Activated CD4-positive, alpha-beta T cell treated with anti-CD3 and anti-CD28 coated beads for 36 hours (primary cell): Measurements from ENCODE around the gene SMARCB1. TPM values are rescaled to one million over a fixed set of nuclear protein-coding genes. Genes with fewer than 3 reads are reported as not detected.
"Not testable (repeated sequence)": the region's sequence is repeated elsewhere in the genome, so short reads cannot be mapped to it uniquely, and the experiment has no call there.

ENCODE experiments used
- ATAC-seq: fragments of 200-7000 bp; cut with Tn5 transposase; one replicate; pipeline ENCODE4 v1.10.0; 2021; ENCODE audit warnings: mild to moderate bottlenecking, moderate library complexity
- CTCF ChIA-PET: fragments of 350-600 bp; sonication (Branson Sonifier 250); formaldehyde crosslinking; loops from one replicate; lab custom pipeline; 2021; ENCODE audit warnings: antibody characterized with exemption; lab: Charles Lee
- POLR2A ChIA-PET: fragments of 350-600 bp; sonication (Branson Sonifier 250); formaldehyde crosslinking; loops from one replicate; lab custom pipeline; 2021; ENCODE audit warnings: antibody characterized with exemption, inconsistent platforms; lab: Charles Lee
- DNase-seq: peaks from one replicate; pipeline ENCODE4 v3.0.0-alpha.2; 2020
- H3K27ac Mint-ChIP-seq: one replicate; pipeline ENCODE4 v1.8.0; 2021; ENCODE audit warnings: mixed read lengths
- H3K27me3 Mint-ChIP-seq: one replicate; pipeline ENCODE4 v1.8.0; 2021; ENCODE audit warnings: mixed read lengths
- H3K36me3 Mint-ChIP-seq: one replicate; pipeline ENCODE4 v1.8.0; 2021; ENCODE audit warnings: low read depth, mixed read lengths
- H3K4me1 Mint-ChIP-seq: one replicate; pipeline ENCODE4 v1.8.0; 2021; ENCODE audit warnings: mixed read lengths
- H3K4me3 Mint-ChIP-seq: one replicate; pipeline ENCODE4 v1.8.0; 2021; ENCODE audit warnings: mild to moderate bottlenecking, moderate library complexity, mixed read lengths
- H3K9me3 Mint-ChIP-seq: one replicate; pipeline ENCODE4 v1.8.0; 2021; ENCODE audit warnings: low read depth, mixed read lengths
- intact Hi-C, 2 experiments: fragments of 100-400 bp; cut with DNase I in 1 of 2; cut with micrococcal nuclease in 1 of 2; formaldehyde crosslinking; loops; one replicate each; pipeline versions ENCODE4 v1.14.2 to v1.15.1; 2022 to 2024; cut with DNase I, micrococcal nuclease
- total RNA-seq, 2 experiments: library from RNA; stranded (reverse); gene quantifications; one replicate each; pipeline ENCODE4 v1.2.3, GENCODE V29; 2021

The SMARCB1 gene
- total RNA-seq, 2 experiments from 2014 or later, result 78.2 to 95.2 TPM

GRCh38 chr22:23849009-23850006 lies 62.5 kb downstream of the SMARCB1 start:
- no peaks in the 10 kb centered on the region for H3K4me1 Mint-ChIP-seq
- no peak overlapping the region for H3K4me3 Mint-ChIP-seq
- no peaks in the 10 kb centered on the region for H3K9me3 Mint-ChIP-seq
- DNase-seq (peak; percentile 93), ATAC-seq (peak; percentile 96)
- no peak overlapping the region for H3K27ac Mint-ChIP-seq
- intact Hi-C loops, result loop anchor here (5.0 kb wide), 3 partner anchors 82 to 307 kb away; partner anchors contain the start of gene CHCHD10 (in 1 of the 2)
- H3K36me3 Mint-ChIP-seq, result no peaks in the 10 kb centered on the region
- H3K27me3 Mint-ChIP-seq, result no peaks in the 10 kb centered on the region
- ChIA-PET POLR2A (no interaction called here), CTCF (interaction anchor here (0.6 to 5.6 kb wide), 25 partner anchors 9 to 326 kb away, joined by 3 to 28 read pairs (median 3); partner anchors contain the start of genes C22orf15, CHCHD10, DERL3 and MIF)

DNA sequence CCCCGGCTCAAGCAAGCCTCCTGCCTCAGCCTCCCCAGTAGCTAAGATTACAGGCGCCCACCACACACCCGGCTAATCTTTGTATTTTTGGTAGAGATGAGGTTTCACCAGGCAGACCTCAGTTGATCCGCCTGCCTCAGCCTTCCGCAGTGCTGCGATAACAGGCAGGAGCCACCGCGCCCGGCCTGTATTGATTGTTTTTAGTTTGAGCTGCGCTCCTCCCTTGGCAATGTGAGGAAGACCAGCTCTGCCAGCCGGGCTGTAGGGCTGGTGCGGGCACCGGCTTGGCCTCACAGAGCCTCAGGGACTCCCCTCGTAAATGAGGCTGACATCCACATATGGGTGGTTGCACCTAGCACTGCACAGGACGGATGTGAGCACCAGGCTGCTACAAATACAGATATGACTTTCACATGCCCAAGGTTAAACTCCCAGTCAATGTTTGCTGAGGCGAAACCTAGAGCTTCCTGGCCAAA lies 63.4 kb downstream of the SMARCB1 start:
- CTCF ChIA-PET, result interaction anchor here (0.6 to 5.6 kb wide), 25 partner anchors 8 to 1698 kb away, joined by 3 to 28 read pairs (median 3); partner anchors contain the start of genes C22orf15, CHCHD10, DERL3 and MIF
- Mint-ChIP-seq H3K27ac (no peak overlapping the region), H3K9me3 (no peaks in the 10 kb centered on the region), H3K4me3 (no peak overlapping the region), H3K36me3 (no peaks in the 10 kb centered on the region), H3K4me1 (no peaks in the 10 kb centered on the region), H3K27me3 (no peaks in the 10 kb centered on the region)
- ATAC-seq, result no peak
- intact Hi-C loops, result no loop called here
- POLR2A ChIA-PET, result no interaction called here
- no peak for DNase-seq

GRCh38 chr22:23856721-23857605 lies 70.2 kb downstream of the SMARCB1 start:
- Mint-ChIP-seq H3K4me3 (peak overlapping the region; percentile 80), H3K27me3 (no peaks in the 10 kb centered on the region), H3K4me1 (peaks cover 15% of the 10 kb centered on the region), H3K9me3 (no peaks in the 10 kb centered on the region), H3K27ac (peak overlapping the region; percentile 37), H3K36me3 (no peaks in the 10 kb centered on the region)
- intact Hi-C loops, result loop anchor here (5.0 kb wide), 3 partner anchors 35 to 700 kb away; partner anchors contain the start of genes MIF (in 2 of the 2), GUCD1 (in 1 of the 2) and SNRPD3 (in 1 of the 2)
- POLR2A ChIA-PET, result interaction anchor here (0.6 to 1.8 kb wide), 6 partner anchors 9 to 106 kb away, joined by 3 to 12 read pairs (median 4); partner anchors contain the start of genes DERL3, MIF, SMARCB1 and ZNF70
- CTCF ChIA-PET, result interaction anchor here (0.6 to 3.4 kb wide), 20 partner anchors 7 to 324 kb away, joined by 3 to 28 read pairs (median 4); partner anchors contain the start of genes C22orf15, DERL3, DRICH1 and MIF
- peak; percentile 37 for DNase-seq
- peak; percentile 39 for ATAC-seq

DNA sequence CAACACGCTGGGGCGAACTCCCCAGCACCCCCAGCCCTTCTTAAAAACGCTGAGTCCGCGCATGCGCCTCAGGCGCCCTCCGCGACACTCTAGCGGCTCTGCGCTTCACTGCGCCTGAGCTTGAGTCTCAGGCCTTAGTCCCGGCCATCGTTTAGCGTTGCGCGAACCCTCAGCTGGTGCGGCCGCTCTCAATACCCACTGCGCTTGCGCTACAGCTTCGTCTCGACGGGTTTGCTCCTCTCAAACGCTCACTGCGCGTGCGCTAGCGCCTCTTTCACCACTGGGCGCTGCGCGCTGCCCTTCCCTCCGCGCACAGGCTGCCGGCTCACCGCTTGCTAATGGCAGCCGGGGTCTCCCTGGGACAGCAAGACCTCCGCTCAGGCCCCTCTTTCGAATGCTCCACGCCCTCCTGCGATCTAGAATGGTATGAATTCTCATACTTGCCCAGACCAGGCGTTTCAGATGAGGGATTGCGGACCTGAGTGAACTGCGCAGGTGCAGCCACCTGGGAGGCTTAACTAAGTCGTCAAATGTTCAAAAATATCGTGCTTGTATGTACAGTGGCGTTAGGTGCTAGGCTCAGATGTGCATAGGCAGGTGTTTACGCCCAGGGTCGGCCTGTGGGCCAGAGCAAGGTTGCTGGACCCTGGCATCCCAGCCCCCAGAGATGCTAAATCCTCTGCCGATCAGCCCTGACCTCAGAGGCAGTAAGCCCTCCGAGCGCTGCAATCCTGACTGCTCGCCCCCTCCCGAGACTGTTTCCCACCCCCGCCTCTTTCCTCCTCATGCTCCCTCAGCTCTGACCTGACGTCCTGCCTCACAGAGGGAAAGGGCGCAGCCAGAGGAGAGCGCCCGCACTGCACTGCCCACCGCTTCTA lies 71.1 kb downstream of the SMARCB1 start, which contains the start of gene SLC2A11:
Gene SLC2A11, plus strand, starts transcription at position 270 of the 878 bp plus-strand sequence. Its CDS starts 125 bp downstream, at position 395.
- H3K36me3 Mint-ChIP-seq, result no peaks in the 10 kb centered on the region
- H3K27ac Mint-ChIP-seq, result peak within 1 kb of the TSS; percentile 72
- ChIA-PET CTCF (interaction anchor here (0.6 to 3.4 kb wide), 20 partner anchors 7 to 385 kb away, joined by 3 to 28 read pairs (median 4); partner anchors contain the start of genes C22orf15, DERL3, DRICH1 and MIF), POLR2A (interaction anchor here (0.6 to 1.8 kb wide), 6 partner anchors 8 to 107 kb away, joined by 3 to 12 read pairs (median 4); partner anchors contain the start of genes DERL3, MIF, SMARCB1 and ZNF70)
- peak within 1 kb of the TSS; percentile 80 for H3K4me3 Mint-ChIP-seq
- ATAC-seq, result peak; percentile 97
- intact Hi-C loops, result loop anchor here (5.0 kb wide), 3 partner anchors 34 to 699 kb away; partner anchors contain the start of genes MIF (in 2 of the 2), GUCD1 (in 1 of the 2) and SNRPD3 (in 1 of the 2)
- H3K27me3 Mint-ChIP-seq, result no peaks in the 10 kb centered on the region
- peak; percentile 97 for DNase-seq
- H3K9me3 Mint-ChIP-seq, result no peaks in the 10 kb centered on the region
- peaks cover 15% of the 10 kb centered on the region for H3K4me1 Mint-ChIP-seq

GRCh38 chr22:23858484-23858815 lies 71.7 kb downstream of the SMARCB1 start:
- H3K4me1 Mint-ChIP-seq, result peaks cover 15% of the 10 kb centered on the region
- intact Hi-C loops, result loop anchor here (5.0 kb wide), 3 partner anchors 34 to 699 kb away; partner anchors contain the start of genes MIF (in 2 of the 2), GUCD1 (in 1 of the 2) and SNRPD3 (in 1 of the 2)
- no peaks in the 10 kb centered on the region for H3K27me3 Mint-ChIP-seq
- H3K9me3 Mint-ChIP-seq, result no peaks in the 10 kb centered on the region
- ATAC-seq (no peak), DNase-seq (no peak)
- no peaks in the 10 kb centered on the region for H3K36me3 Mint-ChIP-seq
- POLR2A ChIA-PET, result interaction anchor here (1.0 to 1.8 kb wide), 2 partner anchors 36 kb away, joined by 5 to 12 read pairs; partner anchors contain the start of gene MIF
- H3K27ac Mint-ChIP-seq, result peak overlapping the region; percentile 72
- CTCF ChIA-PET, result interaction anchor here (0.8 to 3.4 kb wide), 8 partner anchors 8 to 384 kb away, joined by 4 to 28 read pairs (median 4); partner anchors contain the start of gene MIF
- peak overlapping the region; percentile 80 for H3K4me3 Mint-ChIP-seq

- intact Hi-C loops, result loop anchor here (5.0 kb wide), 3 partner anchors 33 to 698 kb away; partner anchors contain the start of genes MIF (in 2 of the 2), GUCD1 (in 1 of the 2) and SNRPD3 (in 1 of the 2)
- H3K4me3 Mint-ChIP-seq, result peak overlapping the region; percentile 20
- DNase-seq (no peak), ATAC-seq (no peak)
- H3K27ac Mint-ChIP-seq, result no peak overlapping the region
- CTCF ChIA-PET, result interaction anchor here (0.8 to 3.4 kb wide), 6 partner anchors 8 to 383 kb away, joined by 4 to 28 read pairs (median 4); partner anchors contain the start of gene MIF
- H3K36me3 Mint-ChIP-seq, result no peaks in the 10 kb centered on the region
- peaks cover 15% of the 10 kb centered on the region for H3K4me1 Mint-ChIP-seq
- POLR2A ChIA-PET, result interaction anchor here (0.6 to 1.0 kb wide), 2 partner anchors 35 to 38 kb away, joined by 4 to 5 read pairs; partner anchors contain the start of gene MIF
- no peaks in the 10 kb centered on the region for H3K9me3 Mint-ChIP-seq
- no peaks in the 10 kb centered on the region for H3K27me3 Mint-ChIP-seq
Observed at GRCh38 chr22:23859201-23859600, 72.4 kb downstream of the SMARCB1 start.

GRCh38 chr22:23860187-23860586 lies 73.4 kb downstream of the SMARCB1 start:
- CTCF ChIA-PET, result interaction anchor here (3.2 to 3.4 kb wide), 2 partner anchors 10 to 34 kb away, joined by 23 to 28 read pairs; partner anchors contain the start of gene MIF

DNA sequence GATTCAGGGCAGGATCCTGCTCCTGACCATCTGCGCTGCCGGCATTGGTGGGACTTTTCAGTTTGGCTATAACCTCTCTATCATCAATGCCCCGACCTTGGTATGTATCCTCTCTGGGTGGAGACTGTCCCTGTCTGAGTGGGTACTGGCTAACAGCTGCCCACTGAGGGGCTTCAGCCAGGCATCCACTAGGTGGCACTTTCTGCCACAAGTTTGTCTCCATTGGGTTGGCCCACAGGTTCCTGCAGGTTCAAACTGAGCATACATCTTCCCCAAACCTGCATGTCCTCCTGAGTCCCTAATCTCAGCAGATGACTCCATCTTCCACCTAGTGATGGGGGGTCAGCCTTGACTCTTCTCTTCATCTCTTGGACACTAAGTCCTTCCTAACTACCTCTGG lies 75.3 kb downstream of the SMARCB1 start:
- peak; percentile 17 for ATAC-seq

More at GRCh38 chr22:23860187-23860586, 73.4 kb downstream of the SMARCB1 start:
- H3K4me3 Mint-ChIP-seq, H3K27me3 Mint-ChIP-seq, H3K36me3 Mint-ChIP-seq, DNase-seq, H3K27ac Mint-ChIP-seq, ATAC-seq, H3K9me3 Mint-ChIP-seq, POLR2A ChIA-PET: not testable (repeated sequence)
- H3K4me1 Mint-ChIP-seq, result peaks cover 15% of the 10 kb centered on the region
- intact Hi-C loops, result loop anchor here (5.0 kb wide), 1 partner anchor 97 kb away; no protein-coding TSS in a partner anchor

More for the DNA sequence above, 75.3 kb downstream of the SMARCB1 start:
- Mint-ChIP-seq H3K4me1 (peaks cover 10% of the 10 kb centered on the region), H3K9me3 (no peaks in the 10 kb centered on the region), H3K36me3 (peaks cover 5% of the 10 kb centered on the region), H3K27me3 (no peaks in the 10 kb centered on the region), H3K4me3 (no peak overlapping the region), H3K27ac (no peak overlapping the region)
- intact Hi-C loops, result loop anchor here (5.0 kb wide), 1 partner anchor 95 kb away; no protein-coding TSS in a partner anchor
- peak; percentile 69 for DNase-seq
- CTCF ChIA-PET, result interaction anchor here (0.7 to 1.0 kb wide), 2 partner anchors 12 to 38 kb away, joined by 3 read pairs; no protein-coding TSS in a partner anchor
- POLR2A ChIA-PET, result interaction anchor here (0.5 kb wide), 1 partner anchor 52 kb away, joined by 3 read pairs; no protein-coding TSS in a partner anchor
